Adrenal gland (tissue), 5 donors: ENCODE measurements around the gene KLHL29.

Experiments
- CTCF ChIP-seq, 6 experiments: fragments of 450-650 bp in 4 of 6; fragments of 200-600 bp in 2 of 6; sonication (generic) in 1 of 6; IDR thresholded peaks; 1 replicate in 5 of 6; 2 replicates in 1 of 6; pipeline versions ENCODE4 v1.5.1 to v1.8.0; 2016 to 2021; ENCODE audit warnings: antibody characterized with exemption in 6 of 6, mild to moderate bottlenecking in 2 of 6, moderate library complexity in 1 of 6
- POLR2A ChIP-seq, 2 donors: fragments of 450-650 bp; IDR thresholded peaks; one replicate each; pipeline ENCODE4 v1.6.1; 2017; ENCODE audit warnings: antibody characterized with exemption in 2 of 2, mild to moderate bottlenecking in 2 of 2, moderate library complexity in 1 of 2
- donor health status: DM: no; HTN: no; CAD: no.

- TF ChIP-seq CTCF (IDR thresholded peaks at IDR 0.05) = no peak
- TF ChIP-seq POLR2A (IDR thresholded peaks at IDR 0.05) = no peak
Measured at GRCh38 chr2:23413641-23414040, 28.7 kb downstream of the KLHL29 start.
